ENCODE measurements around the gene GRM5.

- TF ChIP-seq CTCF (conservative IDR thresholded peaks at IDR 0.05; ENCODE audit: low read depth, low read length) (no peak), EZH2phosphoT487 (IDR thresholded peaks at IDR 0.05; ENCODE audit: borderline replicate concordance, low read length) (no peak), EZH2 (IDR thresholded peaks at IDR 0.05; ENCODE audit: low read length, unreplicated experiment) (no peak)
Observed at GRCh38 chr11:88491674-88492073, 574.1 kb downstream of the GRM5 start.

Data from PC-3 (cell line).